ENCODE results near the gene GMDS.

GMDS gene

GRCh38 chr6:1864496-1864895 lies 380.9 kb downstream of the GMDS start:
- in situ Hi-C loops (cut with HindIII; ENCODE audit: low sequenced_read_pairs), result no loop called here
- no peak for DNase-seq (ENCODE audit: low read depth, low spot score)
- TF ChIP-seq CTCF (IDR thresholded peaks at IDR 0.05; ENCODE audit: low read depth, low read length), result no peak
- no peak overlapping the region for H3K4me3 ChIP-seq (ENCODE audit: low read depth, low read length)

- in situ Hi-C loops (cut with HindIII; ENCODE audit: low sequenced_read_pairs), result no loop called here
- no peak for TF ChIP-seq CTCF (IDR thresholded peaks at IDR 0.05; ENCODE audit: low read depth, low read length)
- no peak for DNase-seq (ENCODE audit: low read depth, low spot score)
- H3K4me3 ChIP-seq (ENCODE audit: low read depth, low read length), result no peak overlapping the region
These were observed 383.0 kb downstream of the GMDS start for GRCh38 chr6:1862411-1862810.

- no peak for TF ChIP-seq CTCF (IDR thresholded peaks at IDR 0.05; ENCODE audit: low read depth, low read length)
- DNase-seq (ENCODE audit: low read depth, low spot score), result no peak
- H3K4me3 ChIP-seq (ENCODE audit: low read depth, low read length), result no peak overlapping the region
- in situ Hi-C loops (cut with HindIII; ENCODE audit: low sequenced_read_pairs), result no loop called here
These were observed 384.6 kb downstream of the GMDS start for GRCh38 chr6:1860756-1861348.

- no peak overlapping the region for H3K4me3 ChIP-seq (ENCODE audit: low read depth, low read length)
- no peak for TF ChIP-seq CTCF (IDR thresholded peaks at IDR 0.05; ENCODE audit: low read depth, low read length)
- in situ Hi-C loops (cut with HindIII; ENCODE audit: low sequenced_read_pairs), result no loop called here
- DNase-seq (ENCODE audit: low read depth, low spot score), result no peak
These were observed 386.5 kb downstream of the GMDS start for GRCh38 chr6:1858859-1859258.

- TF ChIP-seq CTCF (IDR thresholded peaks at IDR 0.05; ENCODE audit: low read depth, low read length), result no peak
- H3K4me3 ChIP-seq (ENCODE audit: low read depth, low read length), result no peak overlapping the region
- in situ Hi-C loops (cut with HindIII; ENCODE audit: low sequenced_read_pairs), result no loop called here
- no peak for DNase-seq (ENCODE audit: low read depth, low spot score)
These were observed 387.2 kb downstream of the GMDS start for GRCh38 chr6:1858196-1858595.

- no peak overlapping the region for H3K4me3 ChIP-seq (ENCODE audit: low read depth, low read length)
- TF ChIP-seq CTCF (IDR thresholded peaks at IDR 0.05; ENCODE audit: low read depth, low read length), result no peak
- DNase-seq (ENCODE audit: low read depth, low spot score), result peak; percentile 72
- in situ Hi-C loops (cut with HindIII; ENCODE audit: low sequenced_read_pairs), result no loop called here
These were observed 389.0 kb downstream of the GMDS start for GRCh38 chr6:1856381-1856780.

- TF ChIP-seq CTCF (IDR thresholded peaks at IDR 0.05; ENCODE audit: low read depth, low read length), result no peak
- DNase-seq (ENCODE audit: low read depth, low spot score), result no peak
- in situ Hi-C loops (cut with HindIII; ENCODE audit: low sequenced_read_pairs), result no loop called here
- no peak overlapping the region for H3K4me3 ChIP-seq (ENCODE audit: low read depth, low read length)
These were observed 389.5 kb downstream of the GMDS start for GRCh38 chr6:1855890-1856289.
